ENCODE measurements around the gene TDRD12. TPM values are rescaled to one million over a fixed set of nuclear protein-coding genes. Genes with fewer than 3 reads are reported as not detected.

Gene TDRD12
- polyA plus RNA-seq, 1 experiment: 0.07 TPM

- H3K27me3 ChIP-seq (ENCODE audit: control insufficient read depth, insufficient read depth, low read length): no peaks in the 10 kb centered on the region
- POLR2A ChIA-PET: no interaction called here
- TF ChIP-seq CTCF (IDR thresholded peaks at IDR 0.05; ENCODE audit: low read depth, low read length): no peak
- no peak for DNase-seq (ENCODE audit: low read depth, low spot score)
- H3K4me3 ChIP-seq (ENCODE audit: low read depth, low read length): no peak overlapping the region
- no peak overlapping the region for H3K27ac ChIP-seq (ENCODE audit: low read depth, low read length)
- CTCF ChIA-PET: no interaction called here
- H3K9me3 ChIP-seq (ENCODE audit: control insufficient read depth, insufficient read depth, low read length): peaks cover 11% of the 10 kb centered on the region; the same call in 1 of the 2 replicates
These were observed 809 bp downstream of the TDRD12 start for GRCh38 chr19:32720216-32720935.

- no peak for DNase-seq (ENCODE audit: low read depth, low spot score)
- TF ChIP-seq CTCF (IDR thresholded peaks at IDR 0.05; ENCODE audit: low read depth, low read length): no peak
- H3K27me3 ChIP-seq (ENCODE audit: control insufficient read depth, insufficient read depth, low read length): no peaks in the 10 kb centered on the region
- H3K4me3 ChIP-seq (ENCODE audit: low read depth, low read length): no peak overlapping the region
- peaks cover 11% of the 10 kb centered on the region; the same call in 1 of the 2 replicates for H3K9me3 ChIP-seq (ENCODE audit: control insufficient read depth, insufficient read depth, low read length)
- H3K27ac ChIP-seq (ENCODE audit: low read depth, low read length): no peak overlapping the region
- ChIA-PET POLR2A (no interaction called here), CTCF (no interaction called here)
These were observed 1.3 kb downstream of the TDRD12 start for GRCh38 chr19:32720936-32721250.

DNA sequence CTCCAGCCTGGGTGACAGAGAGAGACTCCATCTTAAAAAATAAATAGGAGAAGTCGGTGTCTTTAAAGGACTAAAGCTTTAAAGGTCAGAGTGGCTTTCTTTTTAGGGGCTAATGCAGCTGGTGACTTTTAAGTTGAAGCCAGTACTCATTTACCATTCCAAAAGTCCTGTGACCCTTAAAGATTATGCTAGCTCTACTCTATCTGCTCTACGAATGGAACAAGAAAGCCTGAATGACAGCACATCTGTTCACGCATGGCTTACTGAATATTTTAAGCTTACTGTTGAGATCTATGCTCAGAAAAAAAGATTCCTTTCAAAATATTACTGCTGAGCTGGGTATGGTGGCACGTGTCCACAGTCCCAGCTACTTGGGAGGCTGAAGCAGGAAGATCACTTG, 16.4 kb downstream of the TDRD12 start:
- Histone ChIP-seq H3K4me3 (ENCODE audit: low read depth, low read length) (no peak overlapping the region), H3K9me3 (ENCODE audit: control insufficient read depth, insufficient read depth, low read length) (no peaks in the 10 kb centered on the region), H3K27me3 (ENCODE audit: control insufficient read depth, insufficient read depth, low read length) (no peaks in the 10 kb centered on the region), H3K27ac (ENCODE audit: low read depth, low read length) (no peak overlapping the region)
- no peak for DNase-seq (ENCODE audit: low read depth, low spot score)
- TF ChIP-seq CTCF (IDR thresholded peaks at IDR 0.05; ENCODE audit: low read depth, low read length): no peak
- POLR2A ChIA-PET: no interaction called here
- CTCF ChIA-PET: no interaction called here

GRCh38 chr19:32743021-32743420, 23.5 kb downstream of the TDRD12 start:
- Histone ChIP-seq H3K4me3 (ENCODE audit: low read depth, low read length) (no peak overlapping the region), H3K27ac (ENCODE audit: low read depth, low read length) (no peak overlapping the region), H3K9me3 (ENCODE audit: control insufficient read depth, insufficient read depth, low read length) (no peaks in the 10 kb centered on the region), H3K27me3 (ENCODE audit: control insufficient read depth, insufficient read depth, low read length) (peaks cover 2% of the 10 kb centered on the region)
- CTCF ChIA-PET: no interaction called here
- POLR2A ChIA-PET: no interaction called here
- no peak for DNase-seq (ENCODE audit: low read depth, low spot score)
- no peak for TF ChIP-seq CTCF (IDR thresholded peaks at IDR 0.05; ENCODE audit: low read depth, low read length)

DNA sequence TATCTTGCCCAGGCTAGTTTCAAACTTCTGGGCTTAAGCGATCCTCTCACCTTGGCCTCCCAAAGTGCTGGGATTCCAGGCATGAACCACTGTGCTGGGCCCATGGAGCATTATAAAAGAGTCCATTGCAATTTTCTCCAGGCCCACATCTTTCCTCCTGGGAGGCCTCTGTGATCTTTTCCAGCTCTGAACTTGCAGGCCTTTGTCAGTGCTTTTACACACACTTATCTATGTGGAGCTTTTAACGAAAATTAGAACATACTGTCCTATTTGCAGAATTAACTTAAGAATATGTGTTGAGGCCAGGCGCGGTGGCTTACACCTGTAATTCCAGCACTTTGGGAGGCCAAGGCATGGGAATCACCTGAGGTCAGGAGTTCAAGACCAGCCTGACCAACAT, 23.9 kb downstream of the TDRD12 start:
- POLR2A ChIA-PET: no interaction called here

More for the DNA sequence above, 23.9 kb downstream of the TDRD12 start:
- no peaks in the 10 kb centered on the region for H3K9me3 ChIP-seq (ENCODE audit: control insufficient read depth, insufficient read depth, low read length)
- no peak for DNase-seq (ENCODE audit: low read depth, low spot score)
- no peak for TF ChIP-seq CTCF (IDR thresholded peaks at IDR 0.05; ENCODE audit: low read depth, low read length)
- H3K27ac ChIP-seq (ENCODE audit: low read depth, low read length): no peak overlapping the region
- H3K27me3 ChIP-seq (ENCODE audit: control insufficient read depth, insufficient read depth, low read length): peaks cover 2% of the 10 kb centered on the region
- CTCF ChIA-PET: no interaction called here
- no peak overlapping the region for H3K4me3 ChIP-seq (ENCODE audit: low read depth, low read length)
